ENCODE measurements around the gene RBM4. TPM values are rescaled to one million over a fixed set of nuclear protein-coding genes. Genes with fewer than 3 reads are reported as not detected.

RBM4 gene
- total RNA-seq, 2 experiments from 2014 or later, result 134 to 140 TPM

Other genes with a start within 250 kb of the RBM4 start
- under 1 TPM in 1 of 2 experiments, not detected in 1; 0.16 TPM for gene NPAS4, start 217.7 kb upstream of the RBM4 start, total RNA-seq
- gene MRPL11, start 199.9 kb upstream of the RBM4 start, total RNA-seq, result 100 to 1,000 TPM; 159 to 161 TPM
- 1 to 10 TPM; 5.8 to 6.4 TPM for gene PELI3, start 171.8 kb upstream of the RBM4 start, total RNA-seq
- 10 to 100 TPM; 70.7 to 75.3 TPM for gene DPP3, start 158.3 kb upstream of the RBM4 start, total RNA-seq
- gene BBS1, start 128.1 kb upstream of the RBM4 start, total RNA-seq, result 10 to 100 TPM in 1 of 2 experiments, 1 to 10 TPM in 1; 7.7 to 13.1 TPM
- 10 to 100 TPM in 1 of 2 experiments, 1 to 10 TPM in 1; 9.6 to 10.3 TPM for gene ZDHHC24, start 92.7 kb upstream of the RBM4 start, total RNA-seq
- under 1 TPM; 0.06 to 0.12 TPM for gene ACTN3, start 91.8 kb upstream of the RBM4 start, total RNA-seq
- gene CTSF, start 70.1 kb upstream of the RBM4 start, total RNA-seq, result 1 to 10 TPM; 1.2 to 1.4 TPM
- gene CCDC87, start 45.6 kb upstream of the RBM4 start, total RNA-seq, result under 1 TPM; 0.16 to 0.23 TPM
- 10 to 100 TPM; 19.7 to 20.9 TPM for gene CCS, start 45.5 kb upstream of the RBM4 start, total RNA-seq
- 100 to 1,000 TPM; 157 to 162 TPM for gene RBM14, start 22.1 kb upstream of the RBM4 start, total RNA-seq
- gene RBM4B, start 39.2 kb downstream of the RBM4 start, total RNA-seq, result 10 to 100 TPM; 12.2 to 15.5 TPM
- 1 to 10 TPM; 1.4 to 1.7 TPM for gene SPTBN2, start 90.5 kb downstream of the RBM4 start, total RNA-seq
- 10 to 100 TPM; 26.8 to 31.1 TPM for gene RCE1, start 204.7 kb downstream of the RBM4 start, total RNA-seq
- gene LRFN4, start 218.4 kb downstream of the RBM4 start, total RNA-seq, result 10 to 100 TPM; 36.3 to 37.8 TPM